ENCODE results near the gene DNMT3B.
"Not testable (repeated sequence)": the region's sequence is repeated elsewhere in the genome, so short reads cannot be mapped to it uniquely, and the experiment has no call there.

DNMT3B gene

GRCh38 chr20:32792316-32792715, 30.1 kb downstream of the DNMT3B start:
- peak; percentile 74 for DNase-seq

- no peak for DNase-seq
Measured at GRCh38 chr20:32792731-32793458, 30.7 kb downstream of the DNMT3B start.

- DNase-seq = no peak
Measured at GRCh38 chr20:32796383-32796948, 34.3 kb downstream of the DNMT3B start.

GRCh38 chr20:32796981-32797451, 34.8 kb downstream of the DNMT3B start:
- no peak for DNase-seq

GRCh38 chr20:32797571-32797970, 35.4 kb downstream of the DNMT3B start:
- not testable (repeated sequence) for DNase-seq

- DNase-seq = peak; percentile 50
Measured at GRCh38 chr20:32798046-32798981, 36.1 kb downstream of the DNMT3B start.

GRCh38 chr20:32803092-32803491, 40.9 kb downstream of the DNMT3B start:
- no peak for DNase-seq

GRCh38 chr20:32804022-32804715, 42.0 kb downstream of the DNMT3B start:
- DNase-seq = peak; percentile 9

GRCh38 chr20:32804817-32805216, 42.6 kb downstream of the DNMT3B start:
- DNase-seq = no peak

- DNase-seq = no peak
Measured at GRCh38 chr20:32805721-32806120, 43.5 kb downstream of the DNMT3B start.

- DNase-seq = peak; percentile 44
Measured at GRCh38 chr20:32806356-32806755, 44.2 kb downstream of the DNMT3B start.

GRCh38 chr20:32807706-32808105, 45.5 kb downstream of the DNMT3B start:
- DNase-seq = no peak

GRCh38 chr20:32808438-32808837, 46.3 kb downstream of the DNMT3B start:
- DNase-seq = no peak

GRCh38 chr20:32809907-32810306, 47.7 kb downstream of the DNMT3B start:
- DNase-seq = no peak

GRCh38 chr20:32810941-32811340, 48.8 kb downstream of the DNMT3B start:
- no peak for DNase-seq

- no peak for DNase-seq
Measured at GRCh38 chr20:32811886-32812285, 49.7 kb downstream of the DNMT3B start.

- peak; percentile 85 for DNase-seq
Measured at GRCh38 chr20:32819992-32820697, 58.0 kb downstream of the DNMT3B start.

- peak; percentile 46 for DNase-seq
Measured at GRCh38 chr20:32820698-32821377, 58.7 kb downstream of the DNMT3B start.

GRCh38 chr20:32822225-32822624, 60.0 kb downstream of the DNMT3B start:
- DNase-seq = no peak

- DNase-seq = peak; percentile 57
Measured at GRCh38 chr20:32823078-32823477, 60.9 kb downstream of the DNMT3B start.
